Measurements from ENCODE around the gene SLC37A1. TPM values are rescaled to one million over a fixed set of nuclear protein-coding genes. Genes with fewer than 3 reads are reported as not detected.

Gene SLC37A1
- total and polyA plus RNA-seq, 4 donors: 2.0 to 7.2 (median 4.3) TPM

DNA sequence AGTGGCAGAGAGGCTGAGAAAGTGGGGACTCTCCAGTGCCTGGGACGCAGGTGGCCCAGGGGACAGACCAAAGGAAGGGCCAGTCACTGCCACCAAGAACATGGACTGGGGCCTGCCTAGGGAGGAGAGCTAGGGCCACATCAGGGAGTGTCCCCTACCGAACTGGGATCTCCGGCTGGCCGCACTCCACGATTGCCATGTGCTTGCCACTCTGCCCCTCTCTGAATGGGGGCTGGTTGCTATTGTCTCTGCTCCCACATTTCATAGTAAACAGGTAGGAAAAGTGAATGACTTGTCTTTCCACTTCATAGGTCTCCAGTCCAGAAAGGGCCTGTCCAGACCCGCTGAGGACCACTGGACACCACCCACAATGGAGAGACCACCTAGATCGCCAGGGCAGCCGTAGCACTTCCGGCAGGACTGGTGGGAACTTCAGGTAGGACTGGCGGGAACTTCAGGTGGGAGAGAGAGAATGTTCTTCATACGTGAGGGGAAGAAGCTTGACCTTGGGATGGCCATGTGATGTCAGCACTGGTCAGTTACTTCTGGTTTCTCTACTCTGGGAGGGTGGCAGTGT lies 84.6 kb downstream of the SLC37A1 start:
- WGBS: 97% methylated on average over 11 of the region's 11 CpGs
- Histone ChIP-seq H3K9ac (ENCODE audit: low read depth in 1 of 2, low read length in 2 of 2) (no peak overlapping the region), H3K4me3 (ENCODE audit: low read depth in 1 of 3, low read length in 3 of 3) (no peak overlapping the region), H3K27ac (ENCODE audit: low read depth in 1 of 2, low read length in 2 of 2) (no peak overlapping the region), H3K4me1 (ENCODE audit: control insufficient read depth in 4 of 4, insufficient read depth in 4 of 4, low read length in 3 of 4) (peaks cover 0 to 4% (median under 1%) of the 10 kb centered on the region in 4 donors), H3K36me3 (ENCODE audit: control insufficient read depth in 4 of 4, insufficient read depth in 3 of 4, low read depth in 1 of 4, low read length in 3 of 4) (no peaks in the 10 kb centered on the region), H3K27me3 (ENCODE audit: control insufficient read depth in 4 of 4, insufficient read depth in 4 of 4, low read length in 3 of 4) (no peaks in the 10 kb centered on the region), H3K9me3 (ENCODE audit: control insufficient read depth in 4 of 4, low read length in 3 of 4) (no peaks in the 10 kb centered on the region)
- TF ChIP-seq, protein P1, sequence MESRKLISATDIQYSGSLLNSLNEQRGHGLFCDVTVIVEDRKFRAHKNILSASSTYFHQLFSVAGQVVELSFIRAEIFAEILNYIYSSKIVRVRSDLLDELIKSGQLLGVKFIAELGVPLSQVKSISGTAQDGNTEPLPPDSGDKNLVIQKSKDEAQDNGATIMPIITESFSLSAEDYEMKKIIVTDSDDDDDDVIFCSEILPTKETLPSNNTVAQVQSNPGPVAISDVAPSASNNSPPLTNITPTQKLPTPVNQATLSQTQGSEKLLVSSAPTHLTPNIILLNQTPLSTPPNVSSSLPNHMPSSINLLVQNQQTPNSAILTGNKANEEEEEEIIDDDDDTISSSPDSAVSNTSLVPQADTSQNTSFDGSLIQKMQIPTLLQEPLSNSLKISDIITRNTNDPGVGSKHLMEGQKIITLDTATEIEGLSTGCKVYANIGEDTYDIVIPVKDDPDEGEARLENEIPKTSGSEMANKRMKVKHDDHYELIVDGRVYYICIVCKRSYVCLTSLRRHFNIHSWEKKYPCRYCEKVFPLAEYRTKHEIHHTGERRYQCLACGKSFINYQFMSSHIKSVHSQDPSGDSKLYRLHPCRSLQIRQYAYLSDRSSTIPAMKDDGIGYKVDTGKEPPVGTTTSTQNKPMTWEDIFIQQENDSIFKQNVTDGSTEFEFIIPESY (IDR thresholded peaks at IDR 0.05): no peak
- no peak for TF ChIP-seq FOXA1 (IDR thresholded peaks at IDR 0.05)
- TF ChIP-seq, protein P2, sequence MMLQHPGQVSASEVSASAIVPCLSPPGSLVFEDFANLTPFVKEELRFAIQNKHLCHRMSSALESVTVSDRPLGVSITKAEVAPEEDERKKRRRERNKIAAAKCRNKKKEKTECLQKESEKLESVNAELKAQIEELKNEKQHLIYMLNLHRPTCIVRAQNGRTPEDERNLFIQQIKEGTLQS (IDR thresholded peaks at IDR 0.05): no peak
- TF ChIP-seq YY1 (IDR thresholded peaks at IDR 0.05): no peak
- no peak for TF ChIP-seq TAF1 (conservative IDR thresholded peaks at IDR 0.05)
- TF ChIP-seq JUND (IDR thresholded peaks at IDR 0.05): no peak
- TF ChIP-seq, protein P3, sequence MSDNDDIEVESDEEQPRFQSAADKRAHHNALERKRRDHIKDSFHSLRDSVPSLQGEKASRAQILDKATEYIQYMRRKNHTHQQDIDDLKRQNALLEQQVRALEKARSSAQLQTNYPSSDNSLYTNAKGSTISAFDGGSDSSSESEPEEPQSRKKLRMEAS (IDR thresholded peaks at IDR 0.05): no peak
- TF ChIP-seq GABPA (IDR thresholded peaks at IDR 0.05 in 1 of 2, conservative IDR thresholded peaks at IDR 0.05 in 1 of 2): no peak
- TF ChIP-seq, protein P4, sequence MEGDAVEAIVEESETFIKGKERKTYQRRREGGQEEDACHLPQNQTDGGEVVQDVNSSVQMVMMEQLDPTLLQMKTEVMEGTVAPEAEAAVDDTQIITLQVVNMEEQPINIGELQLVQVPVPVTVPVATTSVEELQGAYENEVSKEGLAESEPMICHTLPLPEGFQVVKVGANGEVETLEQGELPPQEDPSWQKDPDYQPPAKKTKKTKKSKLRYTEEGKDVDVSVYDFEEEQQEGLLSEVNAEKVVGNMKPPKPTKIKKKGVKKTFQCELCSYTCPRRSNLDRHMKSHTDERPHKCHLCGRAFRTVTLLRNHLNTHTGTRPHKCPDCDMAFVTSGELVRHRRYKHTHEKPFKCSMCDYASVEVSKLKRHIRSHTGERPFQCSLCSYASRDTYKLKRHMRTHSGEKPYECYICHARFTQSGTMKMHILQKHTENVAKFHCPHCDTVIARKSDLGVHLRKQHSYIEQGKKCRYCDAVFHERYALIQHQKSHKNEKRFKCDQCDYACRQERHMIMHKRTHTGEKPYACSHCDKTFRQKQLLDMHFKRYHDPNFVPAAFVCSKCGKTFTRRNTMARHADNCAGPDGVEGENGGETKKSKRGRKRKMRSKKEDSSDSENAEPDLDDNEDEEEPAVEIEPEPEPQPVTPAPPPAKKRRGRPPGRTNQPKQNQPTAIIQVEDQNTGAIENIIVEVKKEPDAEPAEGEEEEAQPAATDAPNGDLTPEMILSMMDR (IDR thresholded peaks at IDR 0.05; ENCODE audit: low read depth, low read length, missing input control): no peak
- no peak for TF ChIP-seq RXRA (IDR thresholded peaks at IDR 0.05)
- no peak for TF ChIP-seq FOXA2 (IDR thresholded peaks at IDR 0.05)
- no peak for TF ChIP-seq RAD21 (IDR thresholded peaks at IDR 0.05)
- TF ChIP-seq HNF4A (conservative IDR thresholded peaks at IDR 0.05): no peak
- no peak for DNase-seq (ENCODE audit: low spot score)

DNA sequence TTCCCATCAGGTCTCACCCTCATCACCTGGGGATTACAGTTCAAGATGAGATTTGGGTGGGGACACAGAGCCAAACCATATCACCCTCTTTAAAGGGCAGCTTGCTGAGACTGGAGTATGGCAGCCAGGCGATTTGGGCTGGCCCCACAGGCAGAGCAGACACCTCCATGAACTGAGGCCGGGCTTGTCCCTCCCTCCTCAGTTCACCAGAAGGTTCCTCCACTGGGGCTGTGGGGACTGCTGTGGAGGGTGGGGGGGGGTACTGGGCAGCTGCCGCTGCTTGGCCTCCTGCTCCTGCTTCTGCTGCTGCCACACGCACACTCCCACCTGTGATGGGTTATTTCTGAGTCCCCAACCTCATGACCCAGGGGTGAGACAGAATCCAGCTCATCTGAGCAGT lies 85.8 kb downstream of the SLC37A1 start:
- DNase-seq (ENCODE audit: low spot score): no peak
- Histone ChIP-seq H3K4me3 (ENCODE audit: low read depth in 1 of 3, low read length in 3 of 3) (no peak overlapping the region), H3K9me3 (ENCODE audit: control insufficient read depth in 4 of 4, low read length in 3 of 4) (peaks cover 0 to 4% (median 0%) of the 10 kb centered on the region in 4 donors), H3K4me1 (ENCODE audit: control insufficient read depth in 4 of 4, insufficient read depth in 4 of 4, low read length in 3 of 4) (no peaks in the 10 kb centered on the region), H3K9ac (ENCODE audit: low read depth in 1 of 2, low read length in 2 of 2) (no peak overlapping the region), H3K27ac (ENCODE audit: low read depth in 1 of 2, low read length in 2 of 2) (no peak overlapping the region), H3K36me3 (ENCODE audit: control insufficient read depth in 4 of 4, insufficient read depth in 3 of 4, low read depth in 1 of 4, low read length in 3 of 4) (no peaks in the 10 kb centered on the region), H3K27me3 (ENCODE audit: control insufficient read depth in 4 of 4, insufficient read depth in 4 of 4, low read length in 3 of 4) (no peaks in the 10 kb centered on the region)
- 93% methylated on average over 4 of the region's 4 CpGs for WGBS
- TF ChIP-seq, protein P2 (IDR thresholded peaks at IDR 0.05): no peak
- TF ChIP-seq SP1 (IDR thresholded peaks at IDR 0.05) (no peak), EGR1 (IDR thresholded peaks at IDR 0.05; ENCODE audit: low read depth in 2 of 2) (no peak), HNF4A (conservative IDR thresholded peaks at IDR 0.05) (no peak), GABPA (IDR thresholded peaks at IDR 0.05 in 1 of 2, conservative IDR thresholded peaks at IDR 0.05 in 1 of 2) (no peak)
- TF ChIP-seq, protein P4 (IDR thresholded peaks at IDR 0.05; ENCODE audit: low read depth, low read length, missing input control): no peak

Measured in liver (tissue), 9 donors.